GM21528 (cell line): Measurements from ENCODE around the gene LRMDA.

ENCODE experiments used
- ATAC-seq: cut with Tn5 transposase; IDR thresholded peaks from one replicate; pipeline ENCODE4 v1.9.1; 2021; ENCODE audit warnings: mild to moderate bottlenecking, moderate library complexity; ENCODE audit not compliant: unreplicated experiment, low FRiP score

Gene LRMDA

GRCh38 chr10:76197293-76197692, 765.9 kb downstream of the LRMDA start:
- ATAC-seq = no peak

- no peak for ATAC-seq
Observed at GRCh38 chr10:76198287-76199035, 767.0 kb downstream of the LRMDA start.

GRCh38 chr10:76201962-76202361, 770.5 kb downstream of the LRMDA start:
- no peak for ATAC-seq

GRCh38 chr10:76202777-76203176, 771.4 kb downstream of the LRMDA start:
- ATAC-seq = no peak

GRCh38 chr10:76205361-76205760, 773.9 kb downstream of the LRMDA start:
- no peak for ATAC-seq

GRCh38 chr10:76206797-76207352, 775.5 kb downstream of the LRMDA start:
- no peak for ATAC-seq

- no peak for ATAC-seq
Observed at GRCh38 chr10:76209135-76209534, 777.7 kb downstream of the LRMDA start.

- ATAC-seq = no peak
Observed at GRCh38 chr10:76210211-76210610, 778.8 kb downstream of the LRMDA start.

- no peak for ATAC-seq
Observed at GRCh38 chr10:76211691-76212090, 780.3 kb downstream of the LRMDA start.

GRCh38 chr10:76213876-76214275, 782.5 kb downstream of the LRMDA start:
- no peak for ATAC-seq

- ATAC-seq = no peak
Observed at GRCh38 chr10:76218035-76218434, 786.6 kb downstream of the LRMDA start.

GRCh38 chr10:76229341-76229740, 797.9 kb downstream of the LRMDA start:
- ATAC-seq = no peak

- ATAC-seq = no peak
Observed at GRCh38 chr10:76230921-76231285, 799.5 kb downstream of the LRMDA start.

- ATAC-seq = no peak
Observed at GRCh38 chr10:76231286-76231934, 800.0 kb downstream of the LRMDA start.

GRCh38 chr10:76234499-76235226, 803.2 kb downstream of the LRMDA start:
- ATAC-seq = no peak

GRCh38 chr10:76236356-76236755, 804.9 kb downstream of the LRMDA start:
- no peak for ATAC-seq

GRCh38 chr10:76242956-76243355, 811.5 kb downstream of the LRMDA start:
- no peak for ATAC-seq

- ATAC-seq = no peak
Observed at GRCh38 chr10:76244061-76244686, 812.8 kb downstream of the LRMDA start.

- ATAC-seq = no peak
Observed at GRCh38 chr10:76245951-76246495, 814.6 kb downstream of the LRMDA start.

- no peak for ATAC-seq
Observed at GRCh38 chr10:76248649-76249200, 817.3 kb downstream of the LRMDA start.
